ENCODE data around the gene CDC6.
"Not testable (repeated sequence)": the region's sequence is repeated elsewhere in the genome, so short reads cannot be mapped to it uniquely, and the experiment has no call there.

CDC6 gene

GRCh38 chr17:40303708-40304551 lies 16.3 kb downstream of the CDC6 start:
- no peak overlapping the region for H3K4me3 ChIP-seq (ENCODE audit: low read depth, low read length)
- DNase-seq (ENCODE audit: low read depth): peak; percentile 66
- TF ChIP-seq CTCF (conservative IDR thresholded peaks at IDR 0.05; ENCODE audit: low read depth, low read length): no peak

GRCh38 chr17:40304552-40304863 lies 16.8 kb downstream of the CDC6 start:
- peak; percentile 52 for DNase-seq (ENCODE audit: low read depth)
- H3K4me3 ChIP-seq (ENCODE audit: low read depth, low read length): not testable (repeated sequence)

GRCh38 chr17:40304866-40305265 lies 17.2 kb downstream of the CDC6 start:
- not testable (repeated sequence) for DNase-seq (ENCODE audit: low read depth); H3K4me3 ChIP-seq (ENCODE audit: low read depth, low read length)

GRCh38 chr17:40306395-40306794 lies 18.7 kb downstream of the CDC6 start:
- H3K4me3 ChIP-seq (ENCODE audit: low read depth, low read length): no peak overlapping the region
- no peak for DNase-seq (ENCODE audit: low read depth)
- TF ChIP-seq CTCF (conservative IDR thresholded peaks at IDR 0.05; ENCODE audit: low read depth, low read length): no peak

- no peak for TF ChIP-seq CTCF (conservative IDR thresholded peaks at IDR 0.05; ENCODE audit: low read depth, low read length)
- H3K4me3 ChIP-seq (ENCODE audit: low read depth, low read length): no peak overlapping the region
- DNase-seq (ENCODE audit: low read depth): peak; percentile 47
Observed at GRCh38 chr17:40307001-40307730, 19.5 kb downstream of the CDC6 start.

GRCh38 chr17:40307740-40308239 lies 20.1 kb downstream of the CDC6 start:
- no peak for DNase-seq (ENCODE audit: low read depth)
- no peak overlapping the region for H3K4me3 ChIP-seq (ENCODE audit: low read depth, low read length)
- no peak for TF ChIP-seq CTCF (conservative IDR thresholded peaks at IDR 0.05; ENCODE audit: low read depth, low read length)

GRCh38 chr17:40309031-40309948 lies 21.6 kb downstream of the CDC6 start, which contains the start of gene RARA:
Gene RARA, plus strand, starts transcription at chr17:40309180. Its CDS starts 22,039 bp downstream, at chr17:40331219.
- H3K4me3 ChIP-seq (ENCODE audit: low read depth, low read length): peak within 1 kb of the TSS; percentile 55
- TF ChIP-seq CTCF (conservative IDR thresholded peaks at IDR 0.05; ENCODE audit: low read depth, low read length): no peak
- peak; percentile 62 for DNase-seq (ENCODE audit: low read depth)

All from choroid plexus epithelial cell (primary cell).